HepG2 (cell line): Measurements from ENCODE around the gene HSP90AB1.

Experiments used
- KLF16 ChIP-seq, 2 experiments: sonication (generic) in 1 of 2; formaldehyde crosslinking in 1 of 2; IDR thresholded peaks; 2 replicates each; pipeline versions ENCODE4 v1.6.1 to v1.8.0; 2016 to 2023; ENCODE audit warnings: missing genetic modification reagents in 2 of 2, missing compliant biosample characterization in 1 of 2
- ZFYVE20 ChIP-seq: sonication (generic); formaldehyde crosslinking; IDR thresholded peaks from 2 replicates; pipeline ENCODE4 v1.8.0; 2023; ENCODE audit warnings: low read depth, mild to moderate bottlenecking, moderate library complexity, missing genetic modification reagents, borderline replicate concordance
- ZNF775 ChIP-seq: sonication (generic); formaldehyde crosslinking; IDR thresholded peaks from 2 replicates; pipeline ENCODE4 v1.4.0; 2020; ENCODE audit warnings: missing genetic modification reagents, mild to moderate bottlenecking, moderate library complexity, borderline replicate concordance
- TF ChIP-seq, protein P1 (sequence below): IDR thresholded peaks from 2 replicates; pipeline ENCODE4 v1.6.1; 2016; ENCODE audit warnings: mild to moderate bottlenecking, missing biosample characterization, missing genetic modification reagents

DNA sequence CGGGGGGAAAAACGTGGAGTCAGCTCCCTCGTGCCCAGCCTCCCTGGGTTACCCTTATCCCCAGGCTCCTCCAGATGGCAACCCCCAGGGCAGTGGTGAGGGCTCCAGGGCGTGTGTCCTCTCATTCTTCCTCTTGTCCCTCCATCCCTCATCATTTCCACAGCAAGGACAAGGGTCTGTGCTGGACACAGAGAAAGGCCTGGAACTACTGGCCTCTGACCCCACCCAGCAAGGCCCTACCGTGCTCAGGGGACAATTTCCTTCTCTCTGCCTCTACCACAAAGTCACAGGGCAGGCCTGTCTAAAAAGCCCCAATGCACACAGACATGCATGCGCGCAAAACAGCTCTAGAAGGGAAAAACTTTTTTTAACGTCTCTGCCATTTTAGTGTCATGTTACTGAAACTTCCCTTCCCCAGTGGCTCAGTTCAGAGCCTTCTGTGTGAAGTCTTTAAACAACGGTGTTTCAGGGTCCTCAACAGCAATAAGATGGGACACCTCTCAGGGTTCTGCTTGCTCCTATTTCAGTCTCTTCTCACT lies 11.5 kb downstream of the HSP90AB1 start:
- TF ChIP-seq ZFYVE20 (CRISPR knock-in tag) (no peak), KLF16 (CRISPR knock-in tag; IDR thresholded peaks at IDR 0.05) (no peak), ZNF775 (CRISPR knock-in tag) (no peak)
- TF ChIP-seq, protein P1, sequence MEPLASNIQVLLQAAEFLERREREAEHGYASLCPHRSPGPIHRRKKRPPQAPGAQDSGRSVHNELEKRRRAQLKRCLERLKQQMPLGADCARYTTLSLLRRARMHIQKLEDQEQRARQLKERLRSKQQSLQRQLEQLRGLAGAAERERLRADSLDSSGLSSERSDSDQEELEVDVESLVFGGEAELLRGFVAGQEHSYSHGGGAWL (CRISPR knock-in tag): no peak
